SK-N-SH treated with all-trans-retinoic acid at 6 μM for 48 hours (cell line): ENCODE results near the gene HMOX1.

Experiments
- ARNTL ChIP-seq: fragments of 450-650 bp; formaldehyde crosslinking; IDR thresholded peaks from 2 replicates; pipeline ENCODE4 v1.5.0; 2020; ENCODE audit warnings: low read depth, mild to moderate bottlenecking, moderate library complexity, borderline replicate concordance
- CREB5 ChIP-seq: fragments of 250-450 bp; sonication (Bioruptor Pico); IDR thresholded peaks from 2 replicates; pipeline ENCODE4 v1.5.1; 2020; ENCODE audit warnings: low read depth, mild to moderate bottlenecking, moderate library complexity
- CSRNP3 ChIP-seq: fragments of 250-450 bp; sonication (Bioruptor Pico); IDR thresholded peaks from 2 replicates; pipeline ENCODE4 v1.5.1; 2021; ENCODE audit warnings: mild to moderate bottlenecking, moderate library complexity
- ESRRG ChIP-seq: fragments of 250-450 bp; sonication (Bioruptor Pico); IDR thresholded peaks from 2 replicates; pipeline ENCODE4 v1.6.1; 2021; ENCODE audit warnings: mild to moderate bottlenecking
- GLIS3 ChIP-seq: fragments of 250-450 bp; sonication (Bioruptor Pico); IDR thresholded peaks from 2 replicates; pipeline ENCODE4 v1.5.0; 2020; ENCODE audit warnings: mild to moderate bottlenecking, moderate library complexity
- ISL1 ChIP-seq: fragments of 250-450 bp; sonication (Bioruptor Pico); IDR thresholded peaks from 2 replicates; pipeline ENCODE4 v2.1.2; 2022; ENCODE audit warnings: mild to moderate bottlenecking, moderate library complexity
- PATZ1 ChIP-seq: fragments of 250-450 bp; sonication (Bioruptor Pico); IDR thresholded peaks from 2 replicates; pipeline ENCODE4 v1.8.0; 2020; ENCODE audit warnings: mild to moderate bottlenecking, moderate library complexity, borderline replicate concordance
- TSHZ2 ChIP-seq: fragments of 250-450 bp; sonication (Bioruptor Pico); IDR thresholded peaks from 2 replicates; pipeline ENCODE4 v1.5.0; 2020; ENCODE audit warnings: mild to moderate bottlenecking, moderate library complexity
- ZC3H10 ChIP-seq: fragments of 250-450 bp; sonication (Bioruptor Pico); IDR thresholded peaks from 2 replicates; pipeline ENCODE4 v1.5.1; 2021; ENCODE audit warnings: mild to moderate bottlenecking, moderate library complexity
- ZFP3 ChIP-seq: fragments of 250-450 bp; sonication (Bioruptor Pico); IDR thresholded peaks from 2 replicates; pipeline ENCODE4 v1.5.0; 2020; ENCODE audit warnings: mild to moderate bottlenecking, moderate library complexity
- ZFP30 ChIP-seq: fragments of 450-650 bp; formaldehyde crosslinking; IDR thresholded peaks from 2 replicates; pipeline ENCODE4 v1.5.0; 2022; ENCODE audit warnings: mild to moderate bottlenecking, moderate library complexity
- ZNF70 ChIP-seq: fragments of 450-650 bp; formaldehyde crosslinking; IDR thresholded peaks from 2 replicates; pipeline ENCODE4 v1.5.0; 2020; ENCODE audit warnings: mild to moderate bottlenecking, moderate library complexity
- ZNF8 ChIP-seq: fragments of 450-650 bp; formaldehyde crosslinking; IDR thresholded peaks from 2 replicates; pipeline ENCODE4 v1.5.0; 2020; ENCODE audit warnings: mild to moderate bottlenecking, moderate library complexity

- no peak for TF ChIP-seq ISL1 (CRISPR knock-in tag)
- TF ChIP-seq CREB5 (CRISPR knock-in tag) = no peak
- TF ChIP-seq ZFP30 = no peak
- TF ChIP-seq ZNF8 (CRISPR knock-in tag) = no peak
- no peak for TF ChIP-seq ZC3H10 (CRISPR knock-in tag)
- no peak for TF ChIP-seq ARNTL
- no peak for TF ChIP-seq GLIS3 (CRISPR knock-in tag)
- no peak for TF ChIP-seq ESRRG (CRISPR knock-in tag)
- no peak for TF ChIP-seq ZFP3 (CRISPR knock-in tag)
- TF ChIP-seq PATZ1 (CRISPR knock-in tag) = no peak
- TF ChIP-seq ZNF70 (CRISPR knock-in tag) = no peak
- no peak for TF ChIP-seq TSHZ2 (CRISPR knock-in tag)
- no peak for TF ChIP-seq CSRNP3 (CRISPR knock-in tag)
Measured at GRCh38 chr22:35375526-35375925, 5.4 kb upstream of the HMOX1 start.
